Ishikawa (cell line): ENCODE results near the gene RAX2.

Experiments used
- CEBPB ChIP-seq: IDR thresholded peaks from 2 replicates; pipeline ENCODE4 v1.6.1; 2012
- CREB1 ChIP-seq: IDR thresholded peaks from 2 replicates; pipeline ENCODE4 v1.6.1; 2012; ENCODE audit warnings: low read depth
- EGR1 ChIP-seq: IDR thresholded peaks from 2 replicates; pipeline ENCODE4 v1.6.1; 2012
- EP300 ChIP-seq: IDR thresholded peaks from 2 replicates; pipeline ENCODE4 v1.6.1; 2012; ENCODE audit warnings: borderline replicate concordance
- NFIC ChIP-seq: IDR thresholded peaks from 2 replicates; pipeline ENCODE4 v1.6.1; 2012
- RAD21 ChIP-seq: IDR thresholded peaks from 2 replicates; pipeline ENCODE4 v1.6.1; 2012; ENCODE audit warnings: low read depth
- TAF1 ChIP-seq: IDR thresholded peaks from 2 replicates; pipeline ENCODE4 v1.6.1; 2012; ENCODE audit warnings: low read depth, mild to moderate bottlenecking
- TCF12 ChIP-seq: IDR thresholded peaks from 2 replicates; pipeline ENCODE4 v1.6.1; 2012; ENCODE audit warnings: low read depth
- YY1 ChIP-seq: IDR thresholded peaks from 2 replicates; pipeline ENCODE4 v1.6.1; 2012; ENCODE audit warnings: low read depth
- TF ChIP-seq, protein P1 (sequence below): IDR thresholded peaks from 2 replicates; pipeline ENCODE4 v1.6.1; 2012
- TF ChIP-seq, protein P2 (sequence below): IDR thresholded peaks from 2 replicates; pipeline ENCODE4 v1.6.1; 2012; ENCODE audit warnings: low read depth, mild to moderate bottlenecking
- TF ChIP-seq, protein P3 (sequence below): IDR thresholded peaks from 2 replicates; pipeline ENCODE4 v1.6.1; 2012

DNA sequence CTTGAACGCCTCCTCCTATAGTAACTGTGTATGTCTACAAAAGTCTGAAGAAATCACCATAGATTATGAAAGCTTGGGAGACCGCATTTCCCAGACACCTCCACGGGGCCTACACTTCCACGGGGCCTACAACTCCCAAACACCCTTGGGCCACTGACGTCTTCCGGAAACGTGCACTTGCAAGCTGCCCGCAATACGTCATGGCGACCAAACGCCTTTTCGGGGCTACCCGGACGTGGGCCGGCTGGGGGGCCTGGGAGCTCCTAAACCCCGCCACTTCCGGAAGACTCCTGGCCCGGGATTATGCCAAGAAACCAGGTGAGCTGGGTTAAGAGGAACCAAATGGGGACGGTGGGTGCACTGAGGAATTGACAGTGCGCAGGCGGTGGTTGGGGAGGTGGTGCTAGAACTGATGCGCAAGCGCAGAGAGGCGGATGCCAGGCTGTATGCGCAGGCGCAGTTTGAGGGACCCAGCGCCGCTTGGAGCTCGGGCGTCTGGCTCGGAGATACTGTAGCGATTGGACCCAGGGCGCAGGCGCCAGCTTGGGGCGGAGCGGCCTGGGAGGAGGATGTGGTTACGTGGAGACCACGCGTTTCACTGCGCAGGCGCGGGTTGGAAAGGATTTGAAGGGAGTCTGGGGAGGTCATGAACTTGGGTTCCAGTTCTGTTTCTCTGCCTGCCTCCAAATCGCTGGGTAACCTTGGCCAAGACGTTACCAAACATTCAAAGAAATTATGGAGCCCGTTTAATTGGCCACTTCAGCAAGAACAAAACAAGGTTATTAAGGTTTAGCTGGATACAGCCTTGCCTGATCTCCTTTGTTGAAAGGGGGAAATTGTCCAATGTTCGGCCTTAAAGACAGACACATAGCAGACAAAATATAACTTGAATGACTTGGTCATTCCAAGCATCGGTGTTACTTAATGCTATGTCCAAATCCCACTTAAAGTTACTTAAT is 9.2 kb downstream of the RAX2 start, which contains the start of gene MRPL54:
- TF ChIP-seq, protein P1, sequence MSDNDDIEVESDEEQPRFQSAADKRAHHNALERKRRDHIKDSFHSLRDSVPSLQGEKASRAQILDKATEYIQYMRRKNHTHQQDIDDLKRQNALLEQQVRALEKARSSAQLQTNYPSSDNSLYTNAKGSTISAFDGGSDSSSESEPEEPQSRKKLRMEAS: peak; percentile 67
- TF ChIP-seq EP300 (no peak), TCF12 (0 out of 2 replicates have a peak, but pooled peaks have one; percentile 15), TAF1 (peak; percentile 85), YY1 (peak; percentile 90), RAD21 (no peak), CREB1 (peak; percentile 90), CEBPB (peak; percentile 53), NFIC (peak; percentile 33; the same call in 1 of the 2 replicates), EGR1 (0 out of 2 replicates have a peak, but pooled peaks have one; percentile 12)
- TF ChIP-seq, protein P2, sequence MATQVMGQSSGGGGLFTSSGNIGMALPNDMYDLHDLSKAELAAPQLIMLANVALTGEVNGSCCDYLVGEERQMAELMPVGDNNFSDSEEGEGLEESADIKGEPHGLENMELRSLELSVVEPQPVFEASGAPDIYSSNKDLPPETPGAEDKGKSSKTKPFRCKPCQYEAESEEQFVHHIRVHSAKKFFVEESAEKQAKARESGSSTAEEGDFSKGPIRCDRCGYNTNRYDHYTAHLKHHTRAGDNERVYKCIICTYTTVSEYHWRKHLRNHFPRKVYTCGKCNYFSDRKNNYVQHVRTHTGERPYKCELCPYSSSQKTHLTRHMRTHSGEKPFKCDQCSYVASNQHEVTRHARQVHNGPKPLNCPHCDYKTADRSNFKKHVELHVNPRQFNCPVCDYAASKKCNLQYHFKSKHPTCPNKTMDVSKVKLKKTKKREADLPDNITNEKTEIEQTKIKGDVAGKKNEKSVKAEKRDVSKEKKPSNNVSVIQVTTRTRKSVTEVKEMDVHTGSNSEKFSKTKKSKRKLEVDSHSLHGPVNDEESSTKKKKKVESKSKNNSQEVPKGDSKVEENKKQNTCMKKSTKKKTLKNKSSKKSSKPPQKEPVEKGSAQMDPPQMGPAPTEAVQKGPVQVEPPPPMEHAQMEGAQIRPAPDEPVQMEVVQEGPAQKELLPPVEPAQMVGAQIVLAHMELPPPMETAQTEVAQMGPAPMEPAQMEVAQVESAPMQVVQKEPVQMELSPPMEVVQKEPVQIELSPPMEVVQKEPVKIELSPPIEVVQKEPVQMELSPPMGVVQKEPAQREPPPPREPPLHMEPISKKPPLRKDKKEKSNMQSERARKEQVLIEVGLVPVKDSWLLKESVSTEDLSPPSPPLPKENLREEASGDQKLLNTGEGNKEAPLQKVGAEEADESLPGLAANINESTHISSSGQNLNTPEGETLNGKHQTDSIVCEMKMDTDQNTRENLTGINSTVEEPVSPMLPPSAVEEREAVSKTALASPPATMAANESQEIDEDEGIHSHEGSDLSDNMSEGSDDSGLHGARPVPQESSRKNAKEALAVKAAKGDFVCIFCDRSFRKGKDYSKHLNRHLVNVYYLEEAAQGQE: no peak
- TF ChIP-seq, protein P3, sequence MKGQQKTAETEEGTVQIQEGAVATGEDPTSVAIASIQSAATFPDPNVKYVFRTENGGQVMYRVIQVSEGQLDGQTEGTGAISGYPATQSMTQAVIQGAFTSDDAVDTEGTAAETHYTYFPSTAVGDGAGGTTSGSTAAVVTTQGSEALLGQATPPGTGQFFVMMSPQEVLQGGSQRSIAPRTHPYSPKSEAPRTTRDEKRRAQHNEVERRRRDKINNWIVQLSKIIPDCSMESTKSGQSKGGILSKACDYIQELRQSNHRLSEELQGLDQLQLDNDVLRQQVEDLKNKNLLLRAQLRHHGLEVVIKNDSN: peak; percentile 46; the same call in 1 of the 2 replicates
